ENCODE measurements around the gene MTIF3. TPM values are rescaled to one million over a fixed set of nuclear protein-coding genes. Genes with fewer than 3 reads are reported as not detected.

MTIF3 gene
- total and polyA plus RNA-seq, 2 donors (not counting 1 experiment from before 2014, with no cell fraction given) = 86.8 to 171 TPM

DNA sequence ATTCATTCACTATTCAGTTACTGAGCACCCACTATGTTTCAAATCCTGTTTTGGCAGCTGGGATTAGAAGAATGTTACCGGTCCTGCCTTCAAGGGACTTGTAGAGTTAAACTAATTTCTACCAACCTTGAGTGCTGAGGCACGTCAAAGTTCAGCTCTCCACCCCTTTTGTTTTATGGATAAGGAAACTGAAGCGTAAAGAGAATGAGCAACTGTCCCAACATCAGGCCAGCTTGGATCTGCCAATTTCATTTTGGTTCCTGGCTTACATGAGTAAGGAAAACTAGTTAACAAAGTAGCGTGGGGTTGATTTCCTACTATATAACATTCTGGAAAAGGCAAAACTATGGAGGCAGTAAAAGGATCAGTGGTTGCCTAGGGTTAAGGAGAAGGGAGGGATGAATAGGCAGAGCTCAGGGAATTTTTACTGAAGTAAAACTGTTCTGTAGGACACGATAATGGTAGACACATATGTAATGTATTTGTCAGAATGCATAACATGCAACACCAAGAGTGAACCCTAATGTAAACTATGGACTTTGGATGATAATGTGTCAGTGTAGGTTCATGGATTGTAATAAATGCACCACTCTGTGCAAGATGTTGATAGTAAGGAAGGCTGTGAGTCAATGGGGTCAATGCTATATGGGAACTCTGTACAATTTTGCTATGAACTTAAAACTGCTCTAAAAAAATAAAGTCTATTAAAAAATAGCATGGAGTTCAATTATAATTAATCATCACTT is 19.9 kb upstream of the MTIF3 start:
- H3K27me3 ChIP-seq (replicated peaks in 1 of 4; ENCODE audit: control extremely low read depth in 1 of 4, control insufficient read depth in 3 of 4, insufficient read depth in 4 of 4, low read length in 3 of 4) = no peaks in the 10 kb centered on the region
- DNase-seq (no peak), ATAC-seq (ENCODE audit: low read depth) (no peak)
- H3K9me3 ChIP-seq (ENCODE audit: control extremely low read depth in 1 of 3, control insufficient read depth in 2 of 3, insufficient read depth in 1 of 3, low read length in 2 of 3) = no peaks in the 10 kb centered on the region
- Mint-ChIP-seq H3K9me3 (ENCODE audit: insufficient read depth) (no peaks in the 10 kb centered on the region), H3K4me1 (peaks cover 2% of the 10 kb centered on the region), H3K27me3 (no peaks in the 10 kb centered on the region), H3K27ac (no peak overlapping the region), H3K4me3 (no peak overlapping the region)
- H3K4me2 ChIP-seq (replicated peaks; ENCODE audit: low read depth, low read length, poor library complexity, severe bottlenecking) = no peak overlapping the region
- H3K79me2 ChIP-seq (ENCODE audit: control insufficient read depth, insufficient read depth, low read length) = no peaks in the 10 kb centered on the region
- POLR2A ChIA-PET = no interaction called here
- no peaks in the 10 kb centered on the region for H3K36me3 ChIP-seq (replicated peaks in 1 of 2; ENCODE audit: control extremely low read depth in 1 of 2, control insufficient read depth in 1 of 2, extremely low read depth in 1 of 2, insufficient read depth in 2 of 2, low read length in 1 of 2)
- H3K27ac ChIP-seq (ENCODE audit: low read length in 2 of 2) = no peak overlapping the region
- no peaks in the 10 kb centered on the region for H4K20me1 ChIP-seq (ENCODE audit: control insufficient read depth, insufficient read depth, low read length, poor library complexity, severe bottlenecking)
- H3K9ac ChIP-seq (ENCODE audit: low read length) = no peak overlapping the region
- no CpG with 5 or more reads among the region's 5 CpGs for WGBS (ENCODE audit: insufficient coverage)
- TF ChIP-seq EZH2 (IDR thresholded peaks at IDR 0.05; ENCODE audit: borderline replicate concordance, insufficient read depth, low read depth, low read length, poor library complexity, severe bottlenecking) (no peak), CTCF (IDR thresholded peaks at IDR 0.05) (no peak)
- intact Hi-C loops (cut with micrococcal nuclease) = no loop called here
- no peak overlapping the region for H2AFZ ChIP-seq (ENCODE audit: insufficient read depth, low read depth, low read length, poor library complexity, severe bottlenecking)
- CTCF ChIA-PET = no interaction called here
- no peaks in the 10 kb centered on the region for H3K4me1 ChIP-seq (ENCODE audit: control insufficient read depth in 2 of 2, insufficient read depth in 2 of 2, low read length in 2 of 2)
- H3K4me3 ChIP-seq (ENCODE audit: control extremely low read depth in 1 of 5, extremely low read depth in 1 of 5, insufficient read depth in 1 of 5, low read depth in 2 of 5, low read length in 4 of 5) = no peak overlapping the region

GRCh38 chr13:27466513-27466912 is 16.1 kb upstream of the MTIF3 start:
- intact Hi-C loops (cut with micrococcal nuclease) = no loop called here
- Histone ChIP-seq H3K79me2 (ENCODE audit: control insufficient read depth, insufficient read depth, low read length) (no peaks in the 10 kb centered on the region), H3K27me3 (replicated peaks in 1 of 4; ENCODE audit: control extremely low read depth in 1 of 4, control insufficient read depth in 3 of 4, insufficient read depth in 4 of 4, low read length in 3 of 4) (no peaks in the 10 kb centered on the region), H4K20me1 (ENCODE audit: control insufficient read depth, insufficient read depth, low read length, poor library complexity, severe bottlenecking) (no peaks in the 10 kb centered on the region), H2AFZ (ENCODE audit: insufficient read depth, low read depth, low read length, poor library complexity, severe bottlenecking) (no peak overlapping the region), H3K4me2 (replicated peaks; ENCODE audit: low read depth, low read length, poor library complexity, severe bottlenecking) (no peak overlapping the region), H3K27ac (ENCODE audit: low read length in 2 of 2) (no peak overlapping the region), H3K4me1 (ENCODE audit: control insufficient read depth in 2 of 2, insufficient read depth in 2 of 2, low read length in 2 of 2) (peaks cover 2 to 8% of the 10 kb centered on the region in 2 donors), H3K9ac (ENCODE audit: low read length) (no peak overlapping the region), H3K9me3 (ENCODE audit: control extremely low read depth in 1 of 3, control insufficient read depth in 2 of 3, insufficient read depth in 1 of 3, low read length in 2 of 3) (no peaks in the 10 kb centered on the region), H3K36me3 (replicated peaks in 1 of 2; ENCODE audit: control extremely low read depth in 1 of 2, control insufficient read depth in 1 of 2, extremely low read depth in 1 of 2, insufficient read depth in 2 of 2, low read length in 1 of 2) (no peaks in the 10 kb centered on the region), H3K4me3 (ENCODE audit: control extremely low read depth in 1 of 5, extremely low read depth in 1 of 5, insufficient read depth in 1 of 5, low read depth in 2 of 5, low read length in 4 of 5) (no peak overlapping the region)
- H3K9me3 Mint-ChIP-seq (ENCODE audit: insufficient read depth) = no peaks in the 10 kb centered on the region
- DNase-seq (no peak), ATAC-seq (ENCODE audit: low read depth) (no peak)
- no peak overlapping the region for H3K4me3 Mint-ChIP-seq
- TF ChIP-seq EZH2 (IDR thresholded peaks at IDR 0.05; ENCODE audit: borderline replicate concordance, insufficient read depth, low read depth, low read length, poor library complexity, severe bottlenecking) (no peak), CTCF (IDR thresholded peaks at IDR 0.05) (no peak)
- H3K27me3 Mint-ChIP-seq = no peaks in the 10 kb centered on the region
- POLR2A ChIA-PET = no interaction called here
- peak overlapping the region; percentile 82 for H3K27ac Mint-ChIP-seq
- 31% methylated on average over 3 of the region's 3 CpGs for WGBS (ENCODE audit: insufficient coverage)
- CTCF ChIA-PET = interaction anchor here (0.8 to 1.6 kb wide), 2 partner anchors 11 to 360 kb away, joined by 3 read pairs; no protein-coding TSS in a partner anchor
- peaks cover 10% of the 10 kb centered on the region for H3K4me1 Mint-ChIP-seq
